Progenitor cell of endocrine pancreas (in vitro differentiated cells): ENCODE measurements around the gene GNAL. TPM values are rescaled to one million over a fixed set of nuclear protein-coding genes. Genes with fewer than 3 reads are reported as not detected.

ENCODE experiments used
- DNase-seq: peaks from one replicate; pipeline ENCODE4 v3.0.0; 2021; ENCODE audit warnings: low spot score; ENCODE audit not compliant: unreplicated experiment
- H3K27ac Mint-ChIP-seq: 2 replicates; pipeline ENCODE4 v1.8.0; 2021; ENCODE audit warnings: mild to moderate bottlenecking, moderate library complexity, mixed read lengths
- H3K27me3 Mint-ChIP-seq: 2 replicates; pipeline ENCODE4 v1.8.0; 2021; ENCODE audit warnings: mixed read lengths
- H3K36me3 Mint-ChIP-seq: 2 replicates; pipeline ENCODE4 v1.8.0; 2022; ENCODE audit warnings: mixed read lengths; ENCODE audit not compliant: insufficient read depth
- H3K4me1 Mint-ChIP-seq: 2 replicates; pipeline ENCODE4 v1.8.0; 2021; ENCODE audit warnings: low read depth, mixed read lengths
- H3K4me3 Mint-ChIP-seq: 2 replicates; pipeline ENCODE4 v1.8.0; 2021; ENCODE audit warnings: low read depth, mild to moderate bottlenecking, moderate library complexity, mixed read lengths
- H3K9me3 Mint-ChIP-seq: 2 replicates; pipeline ENCODE4 v1.8.0; 2021; ENCODE audit warnings: low read depth, mixed read lengths
- CTCF ChIP-seq: fragments of 200-600 bp; sonication (generic); IDR thresholded peaks from one replicate; pipeline ENCODE4 v1.5.0; 2021; ENCODE audit warnings: antibody characterized with exemption, mild to moderate bottlenecking; ENCODE audit not compliant: unreplicated experiment
- total RNA-seq: library from RNA; stranded (reverse); gene quantifications from 2 replicates; pipeline ENCODE4 v1.2.1, GENCODE V29; 2021

GNAL gene
- total RNA-seq, 1 donor from 2014 or later: 10.0 TPM

- Mint-ChIP-seq H3K4me1 (peaks cover 18% of the 10 kb centered on the region), H3K4me3 (no peak overlapping the region), H3K9me3 (no peaks in the 10 kb centered on the region), H3K36me3 (no peaks in the 10 kb centered on the region), H3K27me3 (peaks cover 8% of the 10 kb centered on the region), H3K27ac (no peak overlapping the region)
- no peak for TF ChIP-seq CTCF
- DNase-seq: no peak
These were observed 23.9 kb upstream of the GNAL start for GRCh38 chr18:11665146-11665545.

DNA sequence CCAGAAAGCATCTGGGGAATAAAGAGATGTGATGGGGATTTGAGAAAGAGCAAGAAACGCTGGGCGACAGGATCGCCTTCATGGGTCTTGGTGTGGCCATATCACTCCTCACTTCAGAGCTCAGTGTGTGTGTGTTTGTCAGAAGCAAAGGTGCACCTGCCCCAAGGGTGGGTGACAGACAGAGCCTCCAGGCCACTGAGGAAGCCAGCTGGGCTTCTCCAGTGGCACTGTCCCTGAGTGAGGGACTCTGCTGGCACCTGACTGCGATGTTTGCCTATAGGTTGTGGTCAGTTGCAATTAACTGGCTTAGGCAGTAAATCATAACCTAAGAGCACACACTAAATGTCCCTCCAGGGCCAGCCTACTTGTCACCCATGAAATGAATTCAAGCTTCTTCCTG, 23.5 kb upstream of the GNAL start:
- Mint-ChIP-seq H3K4me1 (peaks cover 18% of the 10 kb centered on the region), H3K4me3 (no peak overlapping the region), H3K9me3 (no peaks in the 10 kb centered on the region), H3K36me3 (no peaks in the 10 kb centered on the region), H3K27me3 (peaks cover 12% of the 10 kb centered on the region), H3K27ac (no peak overlapping the region)
- no peak for TF ChIP-seq CTCF
- DNase-seq: no peak

GRCh38 chr18:11666176-11666575, 22.9 kb upstream of the GNAL start:
- no peaks in the 10 kb centered on the region for H3K36me3 Mint-ChIP-seq
- H3K27me3 Mint-ChIP-seq: peaks cover 14% of the 10 kb centered on the region

GRCh38 chr18:11666831-11667230, 22.2 kb upstream of the GNAL start:
- TF ChIP-seq CTCF: no peak
- no peak overlapping the region for H3K4me3 Mint-ChIP-seq
- peaks cover 14% of the 10 kb centered on the region for H3K27me3 Mint-ChIP-seq
- H3K27ac Mint-ChIP-seq: no peak overlapping the region
- no peaks in the 10 kb centered on the region for H3K9me3 Mint-ChIP-seq
- no peaks in the 10 kb centered on the region for H3K36me3 Mint-ChIP-seq
- no peak for DNase-seq
- peaks cover 18% of the 10 kb centered on the region for H3K4me1 Mint-ChIP-seq

More at GRCh38 chr18:11666176-11666575, 22.9 kb upstream of the GNAL start:
- no peak overlapping the region for H3K27ac Mint-ChIP-seq
- TF ChIP-seq CTCF: no peak
- no peak for DNase-seq
- no peaks in the 10 kb centered on the region for H3K9me3 Mint-ChIP-seq
- H3K4me3 Mint-ChIP-seq: no peak overlapping the region
- peaks cover 18% of the 10 kb centered on the region for H3K4me1 Mint-ChIP-seq

- H3K4me3 Mint-ChIP-seq: no peak overlapping the region
- no peak overlapping the region for H3K27ac Mint-ChIP-seq
- no peak for DNase-seq
- H3K9me3 Mint-ChIP-seq: no peaks in the 10 kb centered on the region
- no peaks in the 10 kb centered on the region for H3K36me3 Mint-ChIP-seq
- no peak for TF ChIP-seq CTCF
- peaks cover 14% of the 10 kb centered on the region for H3K27me3 Mint-ChIP-seq
- peaks cover 18% of the 10 kb centered on the region for H3K4me1 Mint-ChIP-seq
These were observed 21.5 kb upstream of the GNAL start for GRCh38 chr18:11667578-11667977.
